ENCODE results near the gene ZNF629. TPM values are rescaled to one million over a fixed set of nuclear protein-coding genes. Genes with fewer than 3 reads are reported as not detected.

ZNF629 gene
- total RNA-seq, 1 experiment from 2014 or later: 18.4 TPM

DNA sequence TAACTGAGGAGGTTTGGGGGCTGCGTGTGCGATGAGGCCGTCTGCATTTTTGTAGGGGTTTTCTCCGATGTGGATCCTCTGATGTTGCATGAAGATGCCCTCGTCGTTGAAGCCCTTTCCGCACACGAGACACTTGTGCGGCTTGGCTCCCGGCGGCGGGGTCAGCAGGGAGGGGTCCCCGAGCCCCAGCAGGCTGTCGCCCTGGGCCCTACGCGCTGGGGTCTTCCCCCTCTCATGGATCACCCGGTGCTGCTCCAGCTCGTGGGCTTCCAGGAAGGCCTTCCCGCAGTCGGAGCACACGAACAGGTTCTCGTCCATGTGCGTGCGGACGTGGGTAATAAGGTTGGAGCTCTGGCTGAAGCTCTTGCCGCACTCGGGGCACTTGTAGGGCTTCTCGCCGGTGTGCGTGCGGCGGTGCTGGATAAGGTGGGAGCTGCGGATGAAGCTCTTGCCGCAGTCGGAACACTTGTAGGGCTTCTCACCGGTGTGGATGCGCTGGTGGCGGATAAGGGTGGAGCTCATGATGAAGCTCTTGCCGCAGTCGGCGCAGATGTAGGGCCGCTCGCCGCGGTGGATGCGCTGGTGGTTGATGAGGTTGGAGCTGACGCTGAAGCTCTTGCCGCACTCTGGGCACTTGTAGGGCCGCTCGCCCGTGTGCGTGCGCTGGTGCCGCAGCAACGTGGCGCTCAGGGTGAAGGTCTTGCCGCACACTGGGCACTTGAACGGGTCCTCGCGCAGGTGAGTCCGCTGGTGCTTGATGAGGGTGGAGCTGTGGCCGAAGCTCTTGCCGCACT is 4.3 kb downstream of the ZNF629 start:
- no peak for DNase-seq (ENCODE audit: low read depth, low spot score)
- CTCF ChIA-PET: no interaction called here
- RAD21 ChIA-PET (ENCODE audit: low non-redundant PET in 1 of 2, low total read pairs in 2 of 2, uncharacterized antibody in 2 of 2, unreplicated experiment in 2 of 2): no interaction called here
- Histone ChIP-seq H3K9ac (ENCODE audit: low read length) (no peak overlapping the region), H3K36me3 (ENCODE audit: control insufficient read depth in 1 of 2, insufficient read depth in 2 of 2, low read length in 2 of 2) (peaks cover 9 to 14% of the 10 kb centered on the region in 2 experiments; a peak in 3 of 4 replicates), H3K27me3 (ENCODE audit: insufficient read depth, low read length) (no peaks in the 10 kb centered on the region), H3K4me3 (replicated peaks in 1 of 2; ENCODE audit: low read depth in 1 of 2, low read length in 2 of 2) (no peak overlapping the region), H3K4me1 (ENCODE audit: control insufficient read depth in 1 of 2, insufficient read depth in 2 of 2, low read length in 2 of 2) (peaks cover 5 to 17% of the 10 kb centered on the region in 2 experiments; a peak in 3 of 4 replicates), H3K27ac (ENCODE audit: low read depth, low read length) (no peak overlapping the region), H3K9me2 (ENCODE audit: insufficient read depth) (no peaks in the 10 kb centered on the region), H3K79me2 (ENCODE audit: insufficient read depth, low read length) (peaks cover 21% of the 10 kb centered on the region), H3K4me2 (ENCODE audit: low read length) (no peak overlapping the region), H3K9me3 (ENCODE audit: control insufficient read depth in 1 of 2, insufficient read depth in 1 of 2, low read depth in 1 of 2, low read length in 2 of 2) (no peaks in the 10 kb centered on the region), H4K20me1 (ENCODE audit: insufficient read depth) (no peaks in the 10 kb centered on the region), H2AFZ (ENCODE audit: low read depth, low read length, poor library complexity, severe bottlenecking) (no peak overlapping the region)
- no peak for TF ChIP-seq ATF3 (IDR thresholded peaks at IDR 0.05)
- TF ChIP-seq FOSL1 (IDR thresholded peaks at IDR 0.05; ENCODE audit: low read depth): no peak
- no peak for TF ChIP-seq EGR1 (IDR thresholded peaks at IDR 0.05; ENCODE audit: low read depth)
- no peak for TF ChIP-seq CBX3 (IDR thresholded peaks at IDR 0.05; ENCODE audit: low read depth)
- no peak for TF ChIP-seq SRF (IDR thresholded peaks at IDR 0.05; ENCODE audit: low read depth)
- intact Hi-C loops (cut with micrococcal nuclease): no loop called here
- ATAC-seq: no peak
- BruUV-seq (replicated peaks): no TSS peak
- POLR2A ChIA-PET: no interaction called here

DNA sequence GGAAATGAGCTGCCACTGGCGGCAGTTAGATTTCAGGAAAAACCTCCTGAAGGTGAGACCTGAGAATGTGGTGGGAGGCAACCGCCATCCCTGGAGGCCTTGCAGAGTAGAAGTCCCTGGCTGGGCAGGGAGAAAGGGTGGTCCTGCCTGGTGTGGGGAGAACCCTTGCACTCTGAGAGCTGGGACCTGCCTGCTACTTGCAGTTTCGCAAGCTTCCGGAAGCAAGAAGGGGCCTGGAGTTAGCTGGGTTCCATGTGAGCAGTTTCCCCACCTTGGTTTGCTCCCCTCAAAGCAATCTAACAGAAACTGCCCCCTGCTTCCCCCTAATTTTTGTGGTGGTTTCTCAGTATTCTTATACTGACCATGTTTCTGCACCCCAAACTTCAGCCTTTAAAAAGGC is 6.5 kb downstream of the ZNF629 start:
- no peak overlapping the region for H2AFZ ChIP-seq (ENCODE audit: low read depth, low read length, poor library complexity, severe bottlenecking)
- no peak for ATAC-seq
- intact Hi-C loops (cut with micrococcal nuclease): no loop called here
- no peak overlapping the region for H3K9ac ChIP-seq (ENCODE audit: low read length)
- H3K36me3 ChIP-seq (ENCODE audit: control insufficient read depth in 1 of 2, insufficient read depth in 2 of 2, low read length in 2 of 2): peaks cover 9 to 14% of the 10 kb centered on the region in 2 experiments; a peak in 3 of 4 replicates
- ChIA-PET CTCF (no interaction called here), RAD21 (ENCODE audit: low non-redundant PET in 1 of 2, low total read pairs in 2 of 2, uncharacterized antibody in 2 of 2, unreplicated experiment in 2 of 2) (no interaction called here), POLR2A (interaction anchor here (0.8 to 1.2 kb wide), 2 partner anchors 9 to 25 kb away, joined by 3 read pairs; no protein-coding TSS in a partner anchor)
- H3K9me2 ChIP-seq (ENCODE audit: insufficient read depth): no peaks in the 10 kb centered on the region
- no peak overlapping the region for H3K4me2 ChIP-seq (ENCODE audit: low read length)
- H3K27ac ChIP-seq (ENCODE audit: low read depth, low read length): no peak overlapping the region
- no peaks in the 10 kb centered on the region for H3K27me3 ChIP-seq (ENCODE audit: insufficient read depth, low read length)
- peak; percentile 32; the same call in 1 of the 2 replicates for TF ChIP-seq POLR2AphosphoS5 (IDR thresholded peaks at IDR 0.05; ENCODE audit: low read depth, low read length)
- no peak for TF ChIP-seq SRF (IDR thresholded peaks at IDR 0.05; ENCODE audit: low read depth)
- H4K20me1 ChIP-seq (ENCODE audit: insufficient read depth): no peaks in the 10 kb centered on the region
- no peaks in the 10 kb centered on the region for H3K9me3 ChIP-seq (ENCODE audit: control insufficient read depth in 1 of 2, insufficient read depth in 1 of 2, low read depth in 1 of 2, low read length in 2 of 2)
- BruUV-seq (replicated peaks): no TSS peak
- DNase-seq (ENCODE audit: low read depth, low spot score): no peak
- no peak overlapping the region for H3K4me3 ChIP-seq (replicated peaks in 1 of 2; ENCODE audit: low read depth in 1 of 2, low read length in 2 of 2)
- H3K4me1 ChIP-seq (ENCODE audit: control insufficient read depth in 1 of 2, insufficient read depth in 2 of 2, low read length in 2 of 2): peaks cover 3 to 14% of the 10 kb centered on the region in 2 experiments; a peak in 2 of 4 replicates
- peaks cover 11% of the 10 kb centered on the region; the same call in 1 of the 2 replicates for H3K79me2 ChIP-seq (ENCODE audit: insufficient read depth, low read length)
